T-helper 2 cell treated with Interferon-gamma antibody and Interleukin-4, amounts not matched to agents 5 μg/mL and 100 μg/mL, for 36 hours (primary cell): Measurements from ENCODE around the gene TPRA1.

ENCODE experiments used
- DNase-seq: peaks from one replicate; pipeline ENCODE4 v3.0.0; 2021; ENCODE audit warnings: low spot score
- H3K27ac Mint-ChIP-seq: one replicate; pipeline ENCODE4 v1.8.0; 2021; ENCODE audit warnings: mild to moderate bottlenecking, mixed read lengths
- H3K27me3 Mint-ChIP-seq: one replicate; pipeline ENCODE4 v1.8.0; 2021; ENCODE audit warnings: low read depth, mixed read lengths
- H3K36me3 Mint-ChIP-seq: one replicate; pipeline ENCODE4 v1.8.0; 2021; ENCODE audit warnings: low read depth, mixed read lengths
- H3K4me1 Mint-ChIP-seq: one replicate; pipeline ENCODE4 v1.8.0; 2021; ENCODE audit warnings: low read depth, mixed read lengths
- H3K4me3 Mint-ChIP-seq: one replicate; pipeline ENCODE4 v1.8.0; 2022; ENCODE audit warnings: mild to moderate bottlenecking, moderate library complexity, mixed read lengths
- H3K9me3 Mint-ChIP-seq: one replicate; pipeline ENCODE4 v1.8.0; 2021; ENCODE audit warnings: mixed read lengths

Gene TPRA1

GRCh38 chr3:127590593-127591465 lies at the start of gene TPRA1:
TSS of gene TPRA1 (minus strand) at chr3:127590733. CDS start at chr3:127580146, 10,587 bp downstream.
- Mint-ChIP-seq H3K4me1 (peaks cover 23% of the 10 kb centered on the region), H3K4me3 (peak within 1 kb of the TSS; percentile 96), H3K27me3 (no peaks in the 10 kb centered on the region), H3K27ac (peak within 1 kb of the TSS; percentile 99), H3K36me3 (peaks cover 2% of the 10 kb centered on the region), H3K9me3 (no peaks in the 10 kb centered on the region)
- DNase-seq, result peak; percentile 85

DNA sequence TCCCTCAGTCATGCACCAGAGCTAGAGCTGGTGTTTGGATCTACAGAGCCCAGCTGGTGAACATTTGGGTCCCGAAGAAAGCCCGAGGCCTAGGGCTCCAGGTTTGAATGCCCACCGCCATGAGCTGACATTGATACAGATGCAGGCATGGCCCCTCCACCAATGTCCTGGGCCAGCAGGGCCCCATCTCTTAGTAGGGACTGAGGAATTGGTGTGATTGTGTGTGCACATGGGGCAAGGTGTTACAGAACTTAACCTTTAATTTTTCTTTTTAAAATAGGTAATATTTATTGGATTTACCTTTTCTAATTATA lies 49.5 kb upstream of the TPRA1 start:
- Mint-ChIP-seq H3K36me3 (no peaks in the 10 kb centered on the region), H3K4me3 (no peak overlapping the region), H3K27ac (no peak overlapping the region), H3K4me1 (peaks cover 12% of the 10 kb centered on the region), H3K9me3 (no peaks in the 10 kb centered on the region), H3K27me3 (peaks cover 11% of the 10 kb centered on the region)
- DNase-seq, result no peak

GRCh38 chr3:127639173-127640041 lies 48.9 kb upstream of the TPRA1 start:
- no peak overlapping the region for H3K27ac Mint-ChIP-seq
- H3K9me3 Mint-ChIP-seq, result no peaks in the 10 kb centered on the region
- peaks cover 12% of the 10 kb centered on the region for H3K4me1 Mint-ChIP-seq
- H3K36me3 Mint-ChIP-seq, result no peaks in the 10 kb centered on the region
- peaks cover 11% of the 10 kb centered on the region for H3K27me3 Mint-ChIP-seq
- DNase-seq, result no peak
- no peak overlapping the region for H3K4me3 Mint-ChIP-seq

GRCh38 chr3:127637971-127638370 lies 47.4 kb upstream of the TPRA1 start:
- H3K4me3 Mint-ChIP-seq, result no peak overlapping the region
- H3K27ac Mint-ChIP-seq, result no peak overlapping the region
- no peaks in the 10 kb centered on the region for H3K36me3 Mint-ChIP-seq
- no peak for DNase-seq
- H3K9me3 Mint-ChIP-seq, result no peaks in the 10 kb centered on the region
- peaks cover 12% of the 10 kb centered on the region for H3K4me1 Mint-ChIP-seq
- H3K27me3 Mint-ChIP-seq, result peaks cover 9% of the 10 kb centered on the region

- peak overlapping the region; percentile 0 for H3K4me3 Mint-ChIP-seq
- H3K27ac Mint-ChIP-seq, result peak overlapping the region; percentile 38
- no peaks in the 10 kb centered on the region for H3K36me3 Mint-ChIP-seq
- DNase-seq, result peak; percentile 36
- no peaks in the 10 kb centered on the region for H3K9me3 Mint-ChIP-seq
- peaks cover 12% of the 10 kb centered on the region for H3K4me1 Mint-ChIP-seq
- H3K27me3 Mint-ChIP-seq, result peaks cover 9% of the 10 kb centered on the region
Measured at GRCh38 chr3:127637546-127637945, 47.0 kb upstream of the TPRA1 start.

- peaks cover 21% of the 10 kb centered on the region for H3K4me1 Mint-ChIP-seq
- no peaks in the 10 kb centered on the region for H3K9me3 Mint-ChIP-seq
- DNase-seq, result no peak
- H3K27ac Mint-ChIP-seq, result no peak overlapping the region
- H3K27me3 Mint-ChIP-seq, result peaks cover 33% of the 10 kb centered on the region
- H3K4me3 Mint-ChIP-seq, result no peak overlapping the region
- no peaks in the 10 kb centered on the region for H3K36me3 Mint-ChIP-seq
Measured at GRCh38 chr3:127634653-127635052, 44.1 kb upstream of the TPRA1 start.

- DNase-seq, result no peak
- H3K27me3 Mint-ChIP-seq, result peaks cover 51% of the 10 kb centered on the region
Measured at GRCh38 chr3:127632035-127632820, 41.7 kb upstream of the TPRA1 start.

GRCh38 chr3:127630811-127631714 lies 40.5 kb upstream of the TPRA1 start:
- no peak for DNase-seq
- Mint-ChIP-seq H3K4me3 (peak overlapping the region; percentile 14), H3K4me1 (peaks cover 15% of the 10 kb centered on the region), H3K9me3 (no peaks in the 10 kb centered on the region), H3K27ac (no peak overlapping the region), H3K27me3 (peaks cover 60% of the 10 kb centered on the region), H3K36me3 (no peaks in the 10 kb centered on the region)

More at GRCh38 chr3:127632035-127632820, 41.7 kb upstream of the TPRA1 start:
- H3K9me3 Mint-ChIP-seq, result no peaks in the 10 kb centered on the region
- no peak overlapping the region for H3K27ac Mint-ChIP-seq
- no peak overlapping the region for H3K4me3 Mint-ChIP-seq
- H3K36me3 Mint-ChIP-seq, result no peaks in the 10 kb centered on the region
- peaks cover 13% of the 10 kb centered on the region for H3K4me1 Mint-ChIP-seq

GRCh38 chr3:127629467-127630403 lies 39.2 kb upstream of the TPRA1 start:
- Mint-ChIP-seq H3K36me3 (no peaks in the 10 kb centered on the region), H3K4me1 (peaks cover 14% of the 10 kb centered on the region), H3K27me3 (peaks cover 61% of the 10 kb centered on the region), H3K4me3 (peak overlapping the region; percentile 79), H3K9me3 (no peaks in the 10 kb centered on the region), H3K27ac (peak overlapping the region; percentile 24)
- peak; percentile 13 for DNase-seq

DNA sequence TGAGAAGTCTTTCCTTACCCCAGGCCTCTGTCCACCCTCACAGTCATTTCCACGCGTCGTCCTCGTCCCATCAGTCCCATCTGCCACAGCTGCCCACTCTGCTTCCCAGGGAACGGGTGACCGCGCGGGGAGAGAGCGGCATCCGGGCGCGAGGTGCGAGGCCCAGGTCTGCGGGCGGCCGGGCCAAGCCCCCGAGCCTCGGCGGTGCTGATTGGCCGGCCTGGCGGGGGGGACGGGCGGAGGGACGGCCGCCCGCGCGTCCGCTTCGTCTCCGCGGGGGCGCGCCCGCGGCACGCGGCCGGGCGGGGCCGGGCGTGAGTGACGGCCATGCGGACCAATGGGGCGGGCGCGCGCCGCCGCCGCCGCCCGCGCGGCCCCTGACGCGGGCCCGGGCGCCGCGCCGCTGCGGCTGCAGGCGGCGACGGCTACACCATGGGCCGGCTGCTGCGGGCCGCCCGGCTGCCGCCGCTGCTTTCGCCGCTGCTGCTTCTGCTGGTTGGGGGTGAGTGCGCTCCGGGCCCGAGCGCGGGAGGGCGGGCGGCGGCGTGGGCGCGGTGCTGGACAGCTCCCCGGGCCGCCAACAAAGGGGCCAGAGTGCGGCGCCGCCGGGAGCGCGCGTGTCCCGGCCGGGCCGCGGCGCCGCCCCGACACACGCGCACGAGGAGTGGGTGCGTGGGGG lies 38.4 kb upstream of the TPRA1 start, which contains the start of gene PODXL2:
TSS of gene PODXL2 (plus strand) at position 398 of the 679 bp plus-strand sequence. CDS start at position 433, 35 bp downstream.
- Mint-ChIP-seq H3K27me3 (peaks cover 60% of the 10 kb centered on the region), H3K4me3 (peak within 1 kb of the TSS; percentile 79), H3K36me3 (no peaks in the 10 kb centered on the region), H3K27ac (peak within 1 kb of the TSS; percentile 24), H3K4me1 (peaks cover 14% of the 10 kb centered on the region), H3K9me3 (no peaks in the 10 kb centered on the region)
- peak; percentile 25 for DNase-seq

- peaks cover 14% of the 10 kb centered on the region for H3K4me1 Mint-ChIP-seq
- peak overlapping the region; percentile 71 for H3K4me3 Mint-ChIP-seq
- H3K27me3 Mint-ChIP-seq, result peaks cover 58% of the 10 kb centered on the region
- no peak overlapping the region for H3K27ac Mint-ChIP-seq
- no peak for DNase-seq
- peaks cover under 1% of the 10 kb centered on the region for H3K36me3 Mint-ChIP-seq
- H3K9me3 Mint-ChIP-seq, result no peaks in the 10 kb centered on the region
Measured at GRCh38 chr3:127628426-127628787, 37.9 kb upstream of the TPRA1 start.
